IgD-negative memory B cell (primary cell): ENCODE results near the gene ALDOB. TPM values are rescaled to one million over a fixed set of nuclear protein-coding genes. Genes with fewer than 3 reads are reported as not detected.
A peak's percentile ranks its signal among the peaks of the same experiment; 100 is the strongest.
"Not testable (repeated sequence)": the region's sequence is repeated elsewhere in the genome, so short reads cannot be mapped to it uniquely, and the experiment has no call there.

Source experiments
- H3K27ac Mint-ChIP-seq, 3 donors: one replicate each; pipeline ENCODE4 v1.8.0; 2020 to 2022; ENCODE audit warnings: mild to moderate bottlenecking in 3 of 3, mixed read lengths in 3 of 3, moderate library complexity in 1 of 3
- H3K27me3 Mint-ChIP-seq: one replicate; pipeline ENCODE4 v1.8.0; 2021; ENCODE audit warnings: mixed read lengths
- H3K36me3 Mint-ChIP-seq: one replicate; pipeline ENCODE4 v1.8.0; 2020; ENCODE audit warnings: mild to moderate bottlenecking, mixed read lengths
- H3K4me1 Mint-ChIP-seq, 3 donors: one replicate each; pipeline ENCODE4 v1.8.0; 2020 to 2022; ENCODE audit warnings: mixed read lengths in 3 of 3, mild to moderate bottlenecking in 1 of 3
- H3K4me3 Mint-ChIP-seq, 4 donors: one replicate each; pipeline ENCODE4 v1.8.0; 2020 to 2022; ENCODE audit warnings: mild to moderate bottlenecking in 4 of 4, mixed read lengths in 4 of 4, moderate library complexity in 3 of 4
- H3K9me3 Mint-ChIP-seq, 3 donors: one replicate each; pipeline ENCODE4 v1.8.0; 2020 to 2021; ENCODE audit warnings: mixed read lengths in 3 of 3, mild to moderate bottlenecking in 1 of 3
- polyA plus RNA-seq: library from polyadenylated mRNA; unstranded; fragments of 300-500 nt; fragmentation: Illumina TruSeq; gene quantifications from one replicate; pipeline ENCODE4 v1.2.3, GENCODE V29; 2021

ALDOB gene
- polyA plus RNA-seq, 1 donor from 2014 or later, result 0.31 TPM

DNA sequence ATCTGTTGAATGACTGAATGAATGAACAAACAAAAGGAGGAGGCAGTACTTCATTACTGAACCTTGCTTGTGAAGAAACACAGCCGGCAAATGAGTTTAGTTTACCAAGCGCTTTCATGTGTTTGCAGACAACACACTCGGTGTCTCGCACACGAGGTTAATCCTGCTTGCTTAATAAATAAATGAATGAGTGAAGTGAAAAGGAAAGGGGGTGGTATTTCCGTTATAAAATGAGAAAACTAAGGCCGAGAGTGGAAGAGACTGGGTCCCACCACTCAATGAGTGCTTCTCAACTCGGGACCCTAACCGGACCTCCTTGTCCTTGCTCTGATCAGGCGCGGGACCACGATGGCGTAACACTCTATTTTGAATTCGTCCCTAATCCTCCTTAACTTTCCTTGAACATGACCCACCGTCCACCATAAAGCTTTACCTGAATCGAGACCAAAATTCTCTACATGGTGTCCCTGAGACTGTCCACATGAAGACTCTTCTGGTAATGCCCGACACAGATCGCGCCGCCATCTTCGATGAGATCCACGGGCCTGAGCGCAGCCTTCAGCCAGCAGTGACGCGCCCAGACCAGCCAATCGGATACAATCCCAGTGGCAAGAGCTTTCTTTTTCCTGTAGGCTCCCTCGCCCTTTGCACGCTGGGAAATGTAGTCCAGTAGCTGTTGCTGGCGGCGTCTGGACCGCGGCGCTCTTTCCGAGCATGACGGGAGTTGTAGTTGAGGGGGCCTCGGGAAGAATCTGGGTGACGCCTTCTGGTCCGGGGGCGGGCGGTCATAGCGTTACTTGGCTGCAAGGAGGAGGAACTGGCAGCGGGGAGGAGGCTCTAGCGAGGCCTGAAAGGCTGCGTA, 37.3 kb downstream of the ALDOB start, which contains the start of the genes MRPL50 and ZNF189:
MRPL50 (minus strand) TSS at position 551 of the 862 bp plus-strand sequence; CDS start at position 525, 26 bp downstream.
ZNF189 (plus strand) TSS at position 784 of the 862 bp plus-strand sequence. CDS start 306 bp downstream, outside the sequence.
- Mint-ChIP-seq H3K27me3 (peaks cover 2% of the 10 kb centered on the region), H3K27ac (peak within 1 kb of the TSS; percentile 81 to 99 (median 98)), H3K36me3 (peaks cover 28% of the 10 kb centered on the region), H3K4me1 (peaks cover 38 to 70% (median 54%) of the 10 kb centered on the region in 3 donors), H3K9me3 (peaks cover 0 to 7% (median 6%) of the 10 kb centered on the region in 3 donors), H3K4me3 (peak within 1 kb of the TSS; percentile 93 to 100 (median 98))

DNA sequence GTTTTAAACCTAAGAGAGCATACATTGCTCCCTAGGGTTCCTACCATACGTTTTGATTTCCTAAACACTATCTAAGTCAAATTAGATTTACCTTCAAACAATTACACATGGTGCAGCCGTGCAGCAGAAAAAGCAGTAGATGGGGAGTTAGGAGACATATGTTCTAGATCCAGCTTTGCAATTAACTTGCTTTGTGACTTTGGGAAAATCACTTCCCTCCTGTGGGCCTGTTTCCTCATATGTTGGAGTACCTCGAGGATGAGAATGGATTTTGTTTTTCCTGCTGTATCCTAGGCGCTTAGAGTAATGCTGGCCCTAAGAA, 37.9 kb downstream of the ALDOB start:
- peaks cover 2 to 7% (median 3%) of the 10 kb centered on the region in 3 donors for H3K9me3 Mint-ChIP-seq
- H3K27me3 Mint-ChIP-seq, result peaks cover 2% of the 10 kb centered on the region
- peaks cover 39 to 68% (median 53%) of the 10 kb centered on the region in 3 donors for H3K4me1 Mint-ChIP-seq
- H3K36me3 Mint-ChIP-seq, result peaks cover 27% of the 10 kb centered on the region
- H3K27ac Mint-ChIP-seq, result peak overlapping the region; percentile 81 to 99 (median 98)
- peak overlapping the region; percentile 93 to 100 (median 98) for H3K4me3 Mint-ChIP-seq

GRCh38 chr9:101394687-101395086, 40.9 kb downstream of the ALDOB start:
- peaks cover 13% of the 10 kb centered on the region for H3K36me3 Mint-ChIP-seq
- H3K9me3 Mint-ChIP-seq, result peaks cover 0 to 10% (median 3%) of the 10 kb centered on the region in 3 donors
- H3K4me1 Mint-ChIP-seq, result peaks cover 36 to 58% (median 38%) of the 10 kb centered on the region in 3 donors
- H3K27ac Mint-ChIP-seq, result peak overlapping the region in 1 of 3 donors; percentile 16
- H3K27me3 Mint-ChIP-seq, result peaks cover 2% of the 10 kb centered on the region
- H3K4me3 Mint-ChIP-seq, result peak overlapping the region in 2 of 4 donors; percentile 49 to 61

- H3K4me1 Mint-ChIP-seq, result peaks cover 34 to 53% (median 35%) of the 10 kb centered on the region in 3 donors
- no peaks in the 10 kb centered on the region for H3K27me3 Mint-ChIP-seq
- H3K36me3 Mint-ChIP-seq, result peaks cover 18% of the 10 kb centered on the region
- peak overlapping the region in 1 of 4 donors; percentile 51 for H3K4me3 Mint-ChIP-seq
- peaks cover 0 to 10% (median 3%) of the 10 kb centered on the region in 3 donors for H3K9me3 Mint-ChIP-seq
- peak overlapping the region in 1 of 3 donors; percentile 39 for H3K27ac Mint-ChIP-seq
Measured at GRCh38 chr9:101393135-101393534, 42.4 kb downstream of the ALDOB start.

- no peaks in the 10 kb centered on the region for H3K27me3 Mint-ChIP-seq
- peaks cover 0 to 17% (median 3%) of the 10 kb centered on the region in 3 donors for H3K9me3 Mint-ChIP-seq
- H3K4me3 Mint-ChIP-seq, result no peak overlapping the region
- peaks cover 12 to 24% (median 17%) of the 10 kb centered on the region in 3 donors for H3K4me1 Mint-ChIP-seq
- no peak overlapping the region for H3K27ac Mint-ChIP-seq
- H3K36me3 Mint-ChIP-seq, result peaks cover 12% of the 10 kb centered on the region
Measured at GRCh38 chr9:101388507-101388993, 47.0 kb downstream of the ALDOB start.

DNA sequence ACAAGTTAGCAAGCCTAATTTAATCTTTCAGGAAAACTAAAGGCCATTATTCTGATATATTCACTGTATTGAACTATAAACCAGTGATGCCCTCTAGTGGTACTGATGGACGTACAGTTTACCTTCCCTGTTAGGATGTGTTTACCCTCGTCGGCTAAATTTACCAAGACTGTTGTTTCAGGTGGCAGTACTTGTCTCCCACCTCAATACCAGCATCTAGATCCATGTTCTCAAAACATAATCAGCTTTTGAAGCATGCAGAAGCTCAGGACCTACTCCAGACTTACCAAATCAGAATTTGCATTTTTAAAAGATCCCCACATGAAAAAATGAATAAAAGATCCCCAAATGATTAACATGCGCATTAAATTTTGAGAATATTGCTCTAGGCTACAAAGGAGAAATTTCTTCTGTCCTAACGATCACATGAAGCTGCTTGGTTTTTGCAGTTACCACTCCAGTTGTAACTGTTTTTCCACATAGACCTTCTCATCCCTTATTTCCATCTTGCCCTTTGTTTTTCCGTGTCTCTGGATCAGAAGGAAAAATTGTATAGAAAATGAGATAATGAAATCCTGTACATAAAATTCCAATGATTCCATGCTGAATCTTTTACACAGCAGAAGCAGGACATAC, 47.6 kb downstream of the ALDOB start:
- no peaks in the 10 kb centered on the region for H3K27me3 Mint-ChIP-seq
- no peak overlapping the region for H3K27ac Mint-ChIP-seq
- peaks cover 12% of the 10 kb centered on the region for H3K36me3 Mint-ChIP-seq
- H3K4me3 Mint-ChIP-seq, result no peak overlapping the region
- peaks cover 10 to 22% (median 17%) of the 10 kb centered on the region in 3 donors for H3K4me1 Mint-ChIP-seq
- peaks cover 0 to 15% (median under 1%) of the 10 kb centered on the region in 3 donors for H3K9me3 Mint-ChIP-seq

GRCh38 chr9:101384873-101385536, 50.6 kb downstream of the ALDOB start, which contains the start of gene BAAT:
TSS of gene BAAT (minus strand) at chr9:101385006. CDS start at chr9:101371404, 13,602 bp downstream.
- H3K27me3 Mint-ChIP-seq, H3K4me1 Mint-ChIP-seq, H3K4me3 Mint-ChIP-seq, H3K36me3 Mint-ChIP-seq, H3K27ac Mint-ChIP-seq: not testable (repeated sequence)
- peaks cover 0 to 10% (median 0%) of the 10 kb centered on the region in 3 donors for H3K9me3 Mint-ChIP-seq

GRCh38 chr9:101383361-101383760, 52.2 kb downstream of the ALDOB start:
- Mint-ChIP-seq H3K4me3 (no peak overlapping the region), H3K4me1 (peaks cover 4 to 5% (median 5%) of the 10 kb centered on the region in 3 donors), H3K27me3 (no peaks in the 10 kb centered on the region), H3K36me3 (peaks cover 2% of the 10 kb centered on the region), H3K9me3 (peaks cover 0 to 10% (median 1%) of the 10 kb centered on the region in 3 donors), H3K27ac (no peak overlapping the region)

DNA sequence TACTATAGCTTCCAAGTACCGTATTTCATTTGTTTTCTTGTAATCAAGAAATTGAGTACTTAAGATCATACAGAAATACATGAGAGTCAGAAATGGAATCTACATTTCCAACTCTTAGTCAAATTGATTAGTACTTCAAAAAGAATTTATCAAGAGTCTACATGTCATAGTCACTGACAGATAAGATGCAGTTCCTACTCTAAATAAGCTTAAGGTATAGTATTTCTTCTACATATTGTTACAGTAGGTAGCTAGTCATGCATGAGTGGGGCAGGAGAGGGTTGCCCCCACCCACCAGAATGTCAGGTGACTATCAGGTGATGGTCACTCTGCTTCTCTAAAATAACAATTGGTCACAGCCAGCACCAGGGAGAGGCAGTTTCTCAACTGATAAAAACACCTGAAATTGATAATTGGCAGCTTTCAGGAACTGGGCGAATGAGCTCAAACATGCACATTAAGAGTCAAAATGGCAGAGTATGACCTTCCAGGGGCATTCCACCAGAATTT, 53.7 kb downstream of the ALDOB start:
- Mint-ChIP-seq H3K4me1 (no peaks in the 10 kb centered on the region), H3K27me3 (no peaks in the 10 kb centered on the region), H3K27ac (no peak overlapping the region), H3K4me3 (no peak overlapping the region), H3K9me3 (peaks cover 0 to 20% (median 4%) of the 10 kb centered on the region in 3 donors), H3K36me3 (no peaks in the 10 kb centered on the region)

- Mint-ChIP-seq H3K27me3 (no peaks in the 10 kb centered on the region), H3K9me3 (peaks cover 0 to 20% (median 4%) of the 10 kb centered on the region in 3 donors), H3K4me3 (no peak overlapping the region), H3K27ac (no peak overlapping the region), H3K4me1 (no peaks in the 10 kb centered on the region), H3K36me3 (no peaks in the 10 kb centered on the region)
Measured at GRCh38 chr9:101381118-101381517, 54.5 kb downstream of the ALDOB start.

GRCh38 chr9:101380295-101380694, 55.3 kb downstream of the ALDOB start:
- Mint-ChIP-seq H3K4me3 (no peak overlapping the region), H3K36me3 (no peaks in the 10 kb centered on the region), H3K9me3 (peaks cover 0 to 17% (median 4%) of the 10 kb centered on the region in 3 donors), H3K27me3 (no peaks in the 10 kb centered on the region), H3K27ac (no peak overlapping the region), H3K4me1 (no peaks in the 10 kb centered on the region)

- H3K4me1 Mint-ChIP-seq, result no peaks in the 10 kb centered on the region
- no peak overlapping the region for H3K4me3 Mint-ChIP-seq
- no peak overlapping the region for H3K27ac Mint-ChIP-seq
- H3K27me3 Mint-ChIP-seq, result peaks cover 2% of the 10 kb centered on the region
- peaks cover 0 to 13% (median 5%) of the 10 kb centered on the region in 3 donors for H3K9me3 Mint-ChIP-seq
- H3K36me3 Mint-ChIP-seq, result no peaks in the 10 kb centered on the region
Measured at GRCh38 chr9:101376111-101376848, 59.3 kb downstream of the ALDOB start.

GRCh38 chr9:101375546-101375945, 60.0 kb downstream of the ALDOB start:
- Mint-ChIP-seq H3K4me3 (no peak overlapping the region), H3K4me1 (no peaks in the 10 kb centered on the region), H3K36me3 (no peaks in the 10 kb centered on the region), H3K27me3 (peaks cover 4% of the 10 kb centered on the region), H3K9me3 (peaks cover 0 to 13% (median 5%) of the 10 kb centered on the region in 3 donors), H3K27ac (no peak overlapping the region)
